NT2/D1 (cell line): ENCODE data around the gene LAMC3.

Experiments
- SUZ12 ChIP-seq: IDR thresholded peaks from 2 replicates; pipeline ENCODE4 v1.6.1; 2011; ENCODE audit not compliant: insufficient read length, insufficient read depth; ENCODE audit errors: extremely low read depth
- YY1 ChIP-seq: IDR thresholded peaks from 2 replicates; pipeline ENCODE4 v1.6.1; 2011; ENCODE audit not compliant: insufficient read length, insufficient read depth

- TF ChIP-seq YY1 = no peak
- no peak for TF ChIP-seq SUZ12
These were observed 24.6 kb downstream of the LAMC3 start for GRCh38 chr9:131033269-131034224.
